SK-N-SH (cell line): ENCODE results near the gene JADE2. TPM values are rescaled to one million over a fixed set of nuclear protein-coding genes. Genes with fewer than 3 reads are reported as not detected.
A peak's percentile ranks its signal among the peaks of the same experiment; 100 is the strongest.
"Not testable (repeated sequence)": the region's sequence is repeated elsewhere in the genome, so short reads cannot be mapped to it uniquely, and the experiment has no call there.

Experiments used
- CTCF ChIA-PET: fragments of 300-600, 350-600 bp; formaldehyde crosslinking; extraction: SDS; loops from one replicate; lab custom pipeline; 2021; lab: Yijun Ruan, JAX
- POLR2A ChIA-PET: fragments of 350-600 bp; sonication (Branson Sonifier 250); formaldehyde crosslinking; extraction: SDS; loops from one replicate; lab custom pipeline; 2020; ENCODE audit warnings: antibody characterized with exemption, inconsistent platforms; lab: Yijun Ruan, JAX
- DNase-seq: peaks from one replicate; pipeline ENCODE4 v3.0.0; 2012
- H2AFZ ChIP-seq: fragments of 200-600 bp; sonication (generic); 2 replicates; pipeline ENCODE4 v1.8.1; 2016; ENCODE audit warnings: antibody characterized with exemption, mild to moderate bottlenecking, low read depth
- H3F3A ChIP-seq: fragments of 200-600 bp; sonication (generic); replicated peaks from 2 replicates; pipeline ENCODE3; 2016; ENCODE audit warnings: antibody characterized with exemption, mild to moderate bottlenecking; ENCODE audit not compliant: insufficient read depth
- H3K27ac ChIP-seq, 2 experiments: fragments of 200-500 bp in 1 of 2; fragments of 200-600 bp in 1 of 2; sonication (Bioruptor generic) in 1 of 2; sonication (generic), shearing (Covaris generic) in 1 of 2; 2 replicates each; pipeline versions ENCODE4 v1.5.1 to v1.6.1; 2014 to 2016; ENCODE audit warnings: low read depth in 2 of 2, inconsistent platforms in 1 of 2, low read length in 1 of 2, mild to moderate bottlenecking in 1 of 2, mixed read lengths in 1 of 2
- H3K27me3 ChIP-seq: fragments of 200-600 bp; sonication (generic), shearing (Covaris generic); 2 replicates; pipeline ENCODE4 v1.6.1; 2016; ENCODE audit warnings: mixed run types; ENCODE audit not compliant: insufficient read depth
- H3K36me3 ChIP-seq, 2 experiments: fragments of 200-500 bp in 1 of 2; fragments of 200-600 bp in 1 of 2; sonication (Bioruptor generic) in 1 of 2; sonication (generic) in 1 of 2; replicated peaks in 1 of 2; 2 replicates each; pipeline versions ENCODE3 to v1.5.1; 2014 to 2016; ENCODE audit warnings: low read length in 1 of 2, mild to moderate bottlenecking in 1 of 2; ENCODE audit not compliant: insufficient read depth in 2 of 2, control insufficient read depth in 1 of 2
- H3K4me1 ChIP-seq, 2 experiments: fragments of 200-500 bp in 1 of 2; fragments of 200-600 bp in 1 of 2; sonication (Bioruptor generic) in 1 of 2; sonication (generic), shearing (Covaris generic) in 1 of 2; 2 replicates each; pipeline versions ENCODE4 v1.5.1 to v1.6.1; 2014 to 2016; ENCODE audit warnings: low read depth in 1 of 2, low read length in 1 of 2, mixed run types in 1 of 2; ENCODE audit not compliant: insufficient read depth in 2 of 2, control insufficient read depth in 1 of 2
- H3K4me2 ChIP-seq: fragments of 200-600 bp; sonication (generic), shearing (Covaris generic); 2 replicates; pipeline ENCODE4 v1.6.1; 2017; ENCODE audit warnings: mixed run types
- H3K4me3 ChIP-seq, 2 experiments: fragments of 200-500 bp in 1 of 2; fragments of 200-600 bp in 1 of 2; sonication (Bioruptor generic) in 1 of 2; sonication (generic), shearing (Covaris generic) in 1 of 2; 2 replicates each; pipeline versions ENCODE4 v1.5.1 to v1.8.1; 2014 to 2016; ENCODE audit warnings: low read depth in 2 of 2, inconsistent platforms in 1 of 2, low read length in 1 of 2, mild to moderate bottlenecking in 1 of 2, mixed read lengths in 1 of 2, moderate library complexity in 1 of 2
- H3K79me2 ChIP-seq: fragments of 200-600 bp; sonication (generic); 2 replicates; pipeline ENCODE4 v1.8.1; 2017; ENCODE audit warnings: mild to moderate bottlenecking; ENCODE audit not compliant: insufficient read depth
- H3K9ac ChIP-seq: fragments of 200-600 bp; sonication (generic); 2 replicates; pipeline ENCODE4 v1.6.1; 2017; ENCODE audit warnings: mixed run types
- H3K9me2 ChIP-seq: fragments of 200-600 bp; sonication (generic); 2 replicates; pipeline ENCODE4 v1.6.1; 2017; ENCODE audit warnings: mixed run types
- H3K9me3 ChIP-seq: fragments of 200-600 bp; sonication (generic); 2 replicates; pipeline ENCODE4 v1.6.1; 2017; ENCODE audit warnings: mixed run types, mild to moderate bottlenecking, moderate library complexity
- H4K20me1 ChIP-seq: fragments of 200-600 bp; sonication (generic); 2 replicates; pipeline ENCODE4 v1.6.1; 2017; ENCODE audit warnings: mild to moderate bottlenecking, mixed run types; ENCODE audit not compliant: insufficient read depth
- FOSL2 ChIP-seq: IDR thresholded peaks from 2 replicates; pipeline ENCODE4 v1.4.0; 2012; ENCODE audit warnings: low read depth, mild to moderate bottlenecking, moderate library complexity, borderline replicate concordance
- FOXJ3 ChIP-seq: sonication (generic); formaldehyde crosslinking; IDR thresholded peaks from 2 replicates; pipeline ENCODE4 v1.5.1; 2020; ENCODE audit warnings: mild to moderate bottlenecking, missing genetic modification reagents
- FOXM1 ChIP-seq: IDR thresholded peaks from 2 replicates; pipeline ENCODE4 v1.4.0; 2012; ENCODE audit warnings: low read depth, mild to moderate bottlenecking
- GABPA ChIP-seq: IDR thresholded peaks from 2 replicates; pipeline ENCODE4 v1.4.0; 2012; ENCODE audit warnings: low read depth, mild to moderate bottlenecking
- GATA2 ChIP-seq: sonication (generic); formaldehyde crosslinking; IDR thresholded peaks from 2 replicates; pipeline ENCODE4 v1.5.0; 2020; ENCODE audit warnings: mild to moderate bottlenecking, missing genetic modification reagents
- MEF2A ChIP-seq: IDR thresholded peaks from 2 replicates; pipeline ENCODE4 v1.4.0; 2012; ENCODE audit warnings: low read depth, borderline replicate concordance
- NFIC ChIP-seq: IDR thresholded peaks from 2 replicates; pipeline ENCODE4 v1.4.0; 2012; ENCODE audit warnings: borderline replicate concordance
- POLR2AphosphoS5 ChIP-seq: IDR thresholded peaks from 2 replicates; pipeline ENCODE4 v1.6.1; 2012; ENCODE audit warnings: low read depth, low read length
- RXRA ChIP-seq: IDR thresholded peaks from 2 replicates; pipeline ENCODE4 v1.4.0; 2012; ENCODE audit warnings: low read depth, mild to moderate bottlenecking, borderline replicate concordance
- TAF1 ChIP-seq: IDR thresholded peaks from 2 replicates; pipeline ENCODE4 v1.6.1; 2012; ENCODE audit warnings: low read depth, mild to moderate bottlenecking, low read length, moderate library complexity, borderline replicate concordance
- TCF12 ChIP-seq: IDR thresholded peaks from 2 replicates; pipeline ENCODE4 v1.4.0; 2012
- USF1 ChIP-seq: IDR thresholded peaks from 2 replicates; pipeline ENCODE4 v1.4.0; 2012; ENCODE audit warnings: low read depth, borderline replicate concordance
- USF2 ChIP-seq: fragments of 150-350 bp; IDR thresholded peaks from 2 replicates; pipeline ENCODE4 v1.6.1; 2017; ENCODE audit warnings: antibody characterized with exemption, low read length, low read depth, borderline replicate concordance
- YY1 ChIP-seq: IDR thresholded peaks from 2 replicates; pipeline ENCODE4 v1.4.0; 2012; ENCODE audit warnings: low read depth, mild to moderate bottlenecking
- ZBTB33 ChIP-seq: IDR thresholded peaks from 2 replicates; pipeline ENCODE4 v1.4.0; 2012; ENCODE audit warnings: low read depth, borderline replicate concordance
- WGBS: methylation state at CpG from one replicate; pipeline ENCODE4 v1.1.6; 2017; ENCODE audit warnings: low lambda C conversion rate; 5-methylcytosine and 5-hydroxymethylcytosine counted together
- polyA plus RNA-seq, 3 experiments: library from polyadenylated mRNA; depleted of rRNA; stranded (reverse); fragments of >200 nt; gene quantifications; 2 replicates each; pipeline ENCODE4 v1.2.3, GENCODE V29; 2012
- TF ChIP-seq, protein P1 (sequence below): IDR thresholded peaks from 2 replicates; pipeline ENCODE4; 2012

The JADE2 gene
- polyA plus RNA-seq, 1 of the 3 experiments (the other 2 are of a cell fraction), result 25.7 TPM

GRCh38 chr5:134555890-134556311 is 30.4 kb downstream of the JADE2 start (continued):
- no peak for TF ChIP-seq ZBTB33
- TF ChIP-seq TAF1, result no peak
- TF ChIP-seq FOXJ3 (CRISPR knock-in tag), result no peak
- TF ChIP-seq FOSL2, result peak; percentile 85
- TF ChIP-seq USF1, result no peak
- no peak for TF ChIP-seq FOXM1
- peak; percentile 92 for TF ChIP-seq TCF12
- TF ChIP-seq YY1, result peak; percentile 43; the same call in 1 of the 2 replicates

GRCh38 chr5:134556588-134556987 is 31.1 kb downstream of the JADE2 start:
- not testable (repeated sequence) for H3K4me3 ChIP-seq, H3K9me2 ChIP-seq, H2AFZ ChIP-seq, H4K20me1 ChIP-seq, DNase-seq, H3K27me3 ChIP-seq, H3K9me3 ChIP-seq, H3K9ac ChIP-seq
- Histone ChIP-seq H3K27ac (peak overlapping the region in 1 of 2 experiments; percentile 0; a peak in 1 of 4 replicates), H3K4me1 (peaks cover 56 to 63% of the 10 kb centered on the region in 2 experiments), H3F3A (peaks cover 36% of the 10 kb centered on the region), H3K4me2 (peak overlapping the region; percentile 50), H3K36me3 (peaks cover 8 to 19% of the 10 kb centered on the region in 2 experiments), H3K79me2 (peaks cover 21% of the 10 kb centered on the region)
- CTCF ChIA-PET, result interaction anchor here (3.3 to 3.8 kb wide), 3 partner anchors 21 to 31 kb away, joined by 17 to 28 read pairs (median 17); partner anchors contain the start of gene JADE2
- POLR2A ChIA-PET, result interaction anchor here (0.9 to 1.2 kb wide), 4 partner anchors 12 to 31 kb away, joined by 3 to 6 read pairs (median 4); partner anchors contain the start of gene JADE2
- WGBS, result 90% methylated on average over 3 of the region's 3 CpGs

DNA sequence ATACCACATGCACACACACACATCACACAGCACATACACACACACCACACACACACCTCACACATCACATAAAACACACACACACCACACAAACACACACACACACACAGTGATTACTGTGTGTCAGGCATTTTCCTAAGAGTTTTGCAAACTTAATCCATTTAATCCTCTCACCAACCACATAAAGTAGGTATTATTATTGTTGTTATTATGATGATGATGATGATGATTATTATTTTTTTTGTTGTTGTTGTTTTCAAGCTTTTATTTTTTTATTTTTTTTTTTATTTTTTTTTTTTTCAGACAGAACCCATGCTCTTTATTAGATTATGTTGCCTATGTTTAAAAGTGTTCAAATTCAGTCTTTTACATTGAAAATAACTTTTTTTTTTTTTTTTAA is 31.5 kb downstream of the JADE2 start:
- Histone ChIP-seq H3K36me3 (peaks cover 8 to 19% of the 10 kb centered on the region in 2 experiments), H3K9ac (no peak overlapping the region), H3K4me2 (peak overlapping the region; percentile 50; the same call in 1 of the 2 replicates), H3K9me2 (no peaks in the 10 kb centered on the region), H3K27me3 (no peaks in the 10 kb centered on the region), H3K27ac (peak overlapping the region in 1 of 2 experiments; percentile 0; a peak in 1 of 4 replicates), H3K9me3 (no peaks in the 10 kb centered on the region), H2AFZ (no peak overlapping the region), H3K79me2 (peaks cover 21% of the 10 kb centered on the region), H4K20me1 (peaks cover 6% of the 10 kb centered on the region; the same call in 1 of the 2 replicates), H3F3A (peaks cover 32% of the 10 kb centered on the region), H3K4me3 (no peak overlapping the region), H3K4me1 (peaks cover 56 to 63% of the 10 kb centered on the region in 2 experiments)
- DNase-seq, result no peak
- TF ChIP-seq FOSL2 (no peak), POLR2AphosphoS5 (no peak), GATA2 (CRISPR knock-in tag) (no peak), USF1 (no peak), USF2 (no peak), RXRA (no peak), NFIC (no peak), MEF2A (no peak), GABPA (no peak), TCF12 (no peak)
- TF ChIP-seq, protein P1, sequence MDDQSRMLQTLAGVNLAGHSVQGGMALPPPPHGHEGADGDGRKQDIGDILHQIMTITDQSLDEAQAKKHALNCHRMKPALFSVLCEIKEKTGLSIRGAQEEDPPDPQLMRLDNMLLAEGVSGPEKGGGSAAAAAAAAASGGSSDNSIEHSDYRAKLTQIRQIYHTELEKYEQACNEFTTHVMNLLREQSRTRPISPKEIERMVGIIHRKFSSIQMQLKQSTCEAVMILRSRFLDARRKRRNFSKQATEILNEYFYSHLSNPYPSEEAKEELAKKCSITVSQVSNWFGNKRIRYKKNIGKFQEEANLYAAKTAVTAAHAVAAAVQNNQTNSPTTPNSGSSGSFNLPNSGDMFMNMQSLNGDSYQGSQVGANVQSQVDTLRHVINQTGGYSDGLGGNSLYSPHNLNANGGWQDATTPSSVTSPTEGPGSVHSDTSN, result no peak
- ChIA-PET CTCF (interaction anchor here (3.8 kb wide), 1 partner anchor 30 kb away, joined by 17 read pairs; no protein-coding TSS in a partner anchor), POLR2A (no interaction called here)
